GM19099 (cell line): ENCODE results near the gene PRR16.

Experiments used
- POLR2A ChIP-seq: IDR thresholded peaks from 3 replicates; pipeline ENCODE4 v1.6.1; 2011; ENCODE audit warnings: low read depth; ENCODE audit not compliant: insufficient read length; ENCODE audit errors: extremely low read depth

The PRR16 gene

GRCh38 chr5:120621339-120621738, 157.2 kb downstream of the PRR16 start:
- no peak for TF ChIP-seq POLR2A

- no peak for TF ChIP-seq POLR2A
Observed at GRCh38 chr5:120624021-120624563, 160.0 kb downstream of the PRR16 start.

GRCh38 chr5:120628156-120628555, 164.1 kb downstream of the PRR16 start:
- no peak for TF ChIP-seq POLR2A

GRCh38 chr5:120630550-120630949, 166.4 kb downstream of the PRR16 start:
- no peak for TF ChIP-seq POLR2A

- no peak for TF ChIP-seq POLR2A
Observed at GRCh38 chr5:120631611-120632010, 167.5 kb downstream of the PRR16 start.

- TF ChIP-seq POLR2A = no peak
Observed at GRCh38 chr5:120632430-120632829, 168.3 kb downstream of the PRR16 start.

- TF ChIP-seq POLR2A = no peak
Observed at GRCh38 chr5:120638449-120638848, 174.3 kb downstream of the PRR16 start.

- TF ChIP-seq POLR2A = no peak
Observed at GRCh38 chr5:120640778-120641177, 176.7 kb downstream of the PRR16 start.

- TF ChIP-seq POLR2A = no peak
Observed at GRCh38 chr5:120644516-120644915, 180.4 kb downstream of the PRR16 start.

GRCh38 chr5:120655828-120656435, 191.8 kb downstream of the PRR16 start:
- TF ChIP-seq POLR2A = no peak

- no peak for TF ChIP-seq POLR2A
Observed at GRCh38 chr5:120657104-120657503, 193.0 kb downstream of the PRR16 start.

- TF ChIP-seq POLR2A = no peak
Observed at GRCh38 chr5:120677481-120677880, 213.4 kb downstream of the PRR16 start.

- no peak for TF ChIP-seq POLR2A
Observed at GRCh38 chr5:120678279-120678678, 214.2 kb downstream of the PRR16 start.

- no peak for TF ChIP-seq POLR2A
Observed at GRCh38 chr5:120682851-120683250, 218.8 kb downstream of the PRR16 start.

GRCh38 chr5:120683580-120683979, 219.5 kb downstream of the PRR16 start:
- TF ChIP-seq POLR2A = no peak

- no peak for TF ChIP-seq POLR2A
Observed at GRCh38 chr5:120684213-120684612, 220.1 kb downstream of the PRR16 start.
